Measurements from ENCODE around the gene CADM4. TPM values are rescaled to one million over a fixed set of nuclear protein-coding genes. Genes with fewer than 3 reads are reported as not detected.
"Not testable (repeated sequence)": the region's sequence is repeated elsewhere in the genome, so short reads cannot be mapped to it uniquely, and the experiment has no call there.

The CADM4 gene
- total RNA-seq, 1 experiment from 2014 or later, result 28.7 TPM

DNA sequence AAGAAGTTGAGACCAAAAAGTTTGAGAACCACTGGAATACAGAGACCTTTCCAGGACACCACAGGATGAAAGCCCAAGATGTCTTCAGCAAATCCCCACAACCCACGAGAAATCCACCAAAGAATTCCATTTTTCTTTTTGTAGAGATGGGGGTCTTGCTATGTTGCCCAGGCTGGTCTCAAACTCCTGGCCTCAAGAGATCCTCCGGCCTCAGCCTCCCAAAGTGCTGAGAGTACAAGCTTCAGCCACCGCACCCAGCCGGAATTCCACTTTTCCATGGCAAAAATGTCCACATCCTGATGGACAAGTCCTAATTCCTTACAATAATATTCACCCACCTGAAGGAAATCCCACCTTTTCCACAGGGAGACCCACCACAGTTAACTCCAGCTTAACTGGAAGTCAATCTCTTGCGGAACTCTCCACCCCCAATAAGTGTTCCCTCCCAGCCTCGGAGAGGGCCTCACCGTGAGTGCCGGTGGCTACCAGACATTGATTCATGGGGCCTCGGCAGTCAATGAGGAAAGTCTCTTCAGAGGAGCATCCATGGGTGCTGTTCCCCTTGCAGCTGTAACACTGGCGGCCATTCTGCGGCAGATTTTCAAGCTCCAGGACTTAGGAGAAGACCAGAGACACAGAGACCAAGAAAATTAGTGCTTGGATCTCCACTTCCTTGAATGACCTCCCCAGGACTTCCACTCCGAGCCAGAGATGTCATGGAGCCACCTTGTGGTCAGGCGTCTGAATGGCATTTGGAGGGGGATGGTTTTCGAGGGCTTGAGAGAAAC is 12.3 kb upstream of the CADM4 start:
- H3K9me3 ChIP-seq (ENCODE audit: low read depth, low read length, poor library complexity, severe bottlenecking), result no peaks in the 10 kb centered on the region
- TF ChIP-seq CTCF (conservative IDR thresholded peaks at IDR 0.05; ENCODE audit: low read depth, low read length) (peak; percentile 77), EZH2 (IDR thresholded peaks at IDR 0.05; ENCODE audit: borderline replicate concordance, low read depth, low read length, poor library complexity, severe bottlenecking) (no peak)
- POLR2A ChIA-PET (ENCODE audit: low non-redundant PET), result no interaction called here
- H3K27me3 ChIP-seq (replicated peaks; ENCODE audit: insufficient read depth, low read depth, low read length, poor library complexity), result no peaks in the 10 kb centered on the region
- CTCF ChIA-PET, result no interaction called here
- intact Hi-C loops (cut with micrococcal nuclease; ENCODE audit: unreplicated experiment), result loop anchor here (1.0 kb wide), 1 partner anchor 56 kb away; the partner anchor contains the start of genes IRGQ and ZNF576
- no peak overlapping the region for H3K4me3 ChIP-seq (ENCODE audit: low read depth, low read length, poor library complexity, severe bottlenecking)
- no TSS peak for BruUV-seq (replicated peaks)
- no peak overlapping the region for H3K27ac ChIP-seq (ENCODE audit: low read depth, low read length, poor library complexity, severe bottlenecking)
- H3K36me3 ChIP-seq (ENCODE audit: insufficient read depth, low read length, poor library complexity, severe bottlenecking), result peaks cover 53% of the 10 kb centered on the region
- H3K4me1 ChIP-seq (ENCODE audit: insufficient read depth, low read length, poor library complexity, severe bottlenecking), result no peaks in the 10 kb centered on the region
- DNase-seq (ENCODE audit: low spot score), result peak; percentile 76

DNA sequence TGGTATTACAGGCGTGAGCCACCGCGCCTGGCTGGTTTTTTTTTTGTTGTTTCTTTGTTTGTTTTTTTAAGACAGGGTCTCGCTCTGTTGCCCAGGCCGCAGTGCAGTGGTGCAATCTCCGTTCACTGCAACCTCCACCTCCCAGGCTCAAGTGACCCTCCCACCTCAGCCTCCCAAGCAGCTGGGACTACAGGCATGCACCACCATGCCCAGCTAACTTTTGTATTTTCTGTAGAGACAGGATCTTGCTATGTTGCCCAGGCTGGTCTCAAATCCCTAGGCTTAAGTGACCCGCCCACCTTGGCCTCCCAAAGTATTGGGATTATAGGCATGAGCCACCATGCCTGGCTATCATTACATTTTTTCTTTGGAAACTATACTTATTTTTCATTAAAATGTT is 10.6 kb upstream of the CADM4 start:
- intact Hi-C loops (cut with micrococcal nuclease; ENCODE audit: unreplicated experiment); H3K27ac ChIP-seq (ENCODE audit: low read depth, low read length, poor library complexity, severe bottlenecking); H3K9me3 ChIP-seq (ENCODE audit: low read depth, low read length, poor library complexity, severe bottlenecking); DNase-seq (ENCODE audit: low spot score); H3K4me1 ChIP-seq (ENCODE audit: insufficient read depth, low read length, poor library complexity, severe bottlenecking); POLR2A ChIA-PET (ENCODE audit: low non-redundant PET); H3K27me3 ChIP-seq (replicated peaks; ENCODE audit: insufficient read depth, low read depth, low read length, poor library complexity); BruUV-seq (replicated peaks); H3K4me3 ChIP-seq (ENCODE audit: low read depth, low read length, poor library complexity, severe bottlenecking): not testable (repeated sequence)
- H3K36me3 ChIP-seq (ENCODE audit: insufficient read depth, low read length, poor library complexity, severe bottlenecking), result peaks cover 43% of the 10 kb centered on the region
- CTCF ChIA-PET, result interaction anchor here (0.5 kb wide), 1 partner anchor 35 kb away, joined by 4 read pairs; no protein-coding TSS in a partner anchor

GRCh38 chr19:43649514-43649913 is 9.9 kb upstream of the CADM4 start:
- no peak overlapping the region for H3K27ac ChIP-seq (ENCODE audit: low read depth, low read length, poor library complexity, severe bottlenecking)
- peaks cover 36% of the 10 kb centered on the region for H3K36me3 ChIP-seq (ENCODE audit: insufficient read depth, low read length, poor library complexity, severe bottlenecking)
- POLR2A ChIA-PET (ENCODE audit: low non-redundant PET), result no interaction called here
- H3K4me1 ChIP-seq (ENCODE audit: insufficient read depth, low read length, poor library complexity, severe bottlenecking), result no peaks in the 10 kb centered on the region
- H3K27me3 ChIP-seq (replicated peaks; ENCODE audit: insufficient read depth, low read depth, low read length, poor library complexity), result no peaks in the 10 kb centered on the region
- TF ChIP-seq CTCF (conservative IDR thresholded peaks at IDR 0.05; ENCODE audit: low read depth, low read length), result no peak
- no peak overlapping the region for H3K4me3 ChIP-seq (ENCODE audit: low read depth, low read length, poor library complexity, severe bottlenecking)
- intact Hi-C loops (cut with micrococcal nuclease; ENCODE audit: unreplicated experiment), result no loop called here
- CTCF ChIA-PET, result interaction anchor here (0.5 kb wide), 1 partner anchor 34 kb away, joined by 4 read pairs; no protein-coding TSS in a partner anchor
- no peaks in the 10 kb centered on the region for H3K9me3 ChIP-seq (ENCODE audit: low read depth, low read length, poor library complexity, severe bottlenecking)
- BruUV-seq (replicated peaks), result no TSS peak
- DNase-seq (ENCODE audit: low spot score), result no peak

DNA sequence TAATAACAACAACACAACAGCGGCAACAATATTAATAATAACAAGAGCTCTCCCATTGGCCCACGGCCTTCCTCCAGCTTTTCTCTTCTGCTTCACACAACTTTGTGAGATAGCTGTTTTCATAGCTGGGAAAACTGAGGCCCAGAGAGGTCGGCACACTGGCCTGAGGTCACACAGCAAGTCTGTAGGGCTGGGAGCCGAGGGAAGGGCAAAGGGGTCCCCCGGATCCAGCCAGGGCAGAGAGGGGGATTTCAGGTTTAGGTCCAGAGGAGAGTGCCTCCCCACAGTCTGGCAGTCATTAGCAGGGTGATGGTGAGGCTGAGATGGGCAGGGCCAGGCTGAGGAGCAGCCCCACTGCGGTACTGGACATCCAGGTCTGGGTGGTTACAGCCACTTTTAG is 9.0 kb upstream of the CADM4 start:
- ChIA-PET POLR2A (ENCODE audit: low non-redundant PET) (no interaction called here), CTCF (no interaction called here)
- Histone ChIP-seq H3K27me3 (replicated peaks; ENCODE audit: insufficient read depth, low read depth, low read length, poor library complexity) (no peaks in the 10 kb centered on the region), H3K27ac (ENCODE audit: low read depth, low read length, poor library complexity, severe bottlenecking) (no peak overlapping the region), H3K4me1 (ENCODE audit: insufficient read depth, low read length, poor library complexity, severe bottlenecking) (no peaks in the 10 kb centered on the region), H3K36me3 (ENCODE audit: insufficient read depth, low read length, poor library complexity, severe bottlenecking) (peaks cover 30% of the 10 kb centered on the region), H3K4me3 (ENCODE audit: low read depth, low read length, poor library complexity, severe bottlenecking) (no peak overlapping the region), H3K9me3 (ENCODE audit: low read depth, low read length, poor library complexity, severe bottlenecking) (no peaks in the 10 kb centered on the region)
- TF ChIP-seq CTCF (conservative IDR thresholded peaks at IDR 0.05; ENCODE audit: low read depth, low read length) (no peak), EZH2 (IDR thresholded peaks at IDR 0.05; ENCODE audit: borderline replicate concordance, low read depth, low read length, poor library complexity, severe bottlenecking) (no peak)
- BruUV-seq (replicated peaks), result no TSS peak
- intact Hi-C loops (cut with micrococcal nuclease; ENCODE audit: unreplicated experiment), result no loop called here
- DNase-seq (ENCODE audit: low spot score), result no peak
